Endothelial cell of coronary artery (primary cell): Measurements from ENCODE around the gene SMTNL1. TPM values are rescaled to one million over a fixed set of nuclear protein-coding genes. Genes with fewer than 3 reads are reported as not detected.

Experiments
- total RNA-seq: library from RNA; depleted of rRNA; stranded (reverse); fragments of >200 nt; gene quantifications from 2 replicates; pipeline ENCODE4 v1.2.3, GENCODE V29; 2014

The SMTNL1 gene, protein sequence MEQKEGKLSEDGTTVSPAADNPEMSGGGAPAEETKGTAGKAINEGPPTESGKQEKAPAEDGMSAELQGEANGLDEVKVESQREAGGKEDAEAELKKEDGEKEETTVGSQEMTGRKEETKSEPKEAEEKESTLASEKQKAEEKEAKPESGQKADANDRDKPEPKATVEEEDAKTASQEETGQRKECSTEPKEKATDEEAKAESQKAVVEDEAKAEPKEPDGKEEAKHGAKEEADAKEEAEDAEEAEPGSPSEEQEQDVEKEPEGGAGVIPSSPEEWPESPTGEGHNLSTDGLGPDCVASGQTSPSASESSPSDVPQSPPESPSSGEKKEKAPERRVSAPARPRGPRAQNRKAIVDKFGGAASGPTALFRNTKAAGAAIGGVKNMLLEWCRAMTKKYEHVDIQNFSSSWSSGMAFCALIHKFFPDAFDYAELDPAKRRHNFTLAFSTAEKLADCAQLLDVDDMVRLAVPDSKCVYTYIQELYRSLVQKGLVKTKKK
- total RNA-seq = not detected in 2 replicates

DNA sequence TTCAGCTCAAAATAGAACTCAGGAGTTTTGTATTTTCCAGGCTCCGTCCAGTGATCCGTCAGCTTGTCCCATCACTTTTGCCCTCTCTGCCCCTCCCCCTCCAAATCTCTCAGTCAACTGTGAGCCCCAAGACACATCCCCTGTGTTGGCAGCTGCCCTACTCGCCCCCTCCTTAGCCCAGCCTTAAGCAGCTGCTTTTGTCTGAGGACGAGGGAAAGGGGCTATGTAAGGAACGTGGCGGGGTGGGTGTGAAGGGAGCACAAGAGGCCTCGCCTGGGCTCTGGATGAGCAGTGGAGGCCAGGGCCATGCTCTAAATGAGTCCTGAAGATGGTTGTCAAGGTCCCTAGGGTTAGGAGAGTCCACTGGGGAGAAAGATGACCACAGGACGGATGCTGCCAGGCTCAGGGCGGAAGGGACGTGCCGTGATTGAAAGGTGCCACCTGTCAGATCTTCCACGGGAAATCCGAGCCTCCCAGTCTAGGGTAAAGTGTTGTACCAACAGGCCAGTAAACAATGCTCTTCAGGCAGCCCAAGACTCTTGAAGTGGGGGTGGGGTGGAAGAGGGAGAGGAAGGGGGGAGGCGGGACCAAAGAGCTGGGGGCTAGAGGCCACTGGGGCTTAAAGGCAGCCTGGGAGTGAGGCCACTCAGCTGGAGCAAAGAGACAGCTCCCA lies at the start of gene SMTNL1:
TSS of gene SMTNL1 (plus strand) at position 649 of the 673 bp plus-strand sequence. CDS start 5,048 bp downstream, outside the sequence.

DNA sequence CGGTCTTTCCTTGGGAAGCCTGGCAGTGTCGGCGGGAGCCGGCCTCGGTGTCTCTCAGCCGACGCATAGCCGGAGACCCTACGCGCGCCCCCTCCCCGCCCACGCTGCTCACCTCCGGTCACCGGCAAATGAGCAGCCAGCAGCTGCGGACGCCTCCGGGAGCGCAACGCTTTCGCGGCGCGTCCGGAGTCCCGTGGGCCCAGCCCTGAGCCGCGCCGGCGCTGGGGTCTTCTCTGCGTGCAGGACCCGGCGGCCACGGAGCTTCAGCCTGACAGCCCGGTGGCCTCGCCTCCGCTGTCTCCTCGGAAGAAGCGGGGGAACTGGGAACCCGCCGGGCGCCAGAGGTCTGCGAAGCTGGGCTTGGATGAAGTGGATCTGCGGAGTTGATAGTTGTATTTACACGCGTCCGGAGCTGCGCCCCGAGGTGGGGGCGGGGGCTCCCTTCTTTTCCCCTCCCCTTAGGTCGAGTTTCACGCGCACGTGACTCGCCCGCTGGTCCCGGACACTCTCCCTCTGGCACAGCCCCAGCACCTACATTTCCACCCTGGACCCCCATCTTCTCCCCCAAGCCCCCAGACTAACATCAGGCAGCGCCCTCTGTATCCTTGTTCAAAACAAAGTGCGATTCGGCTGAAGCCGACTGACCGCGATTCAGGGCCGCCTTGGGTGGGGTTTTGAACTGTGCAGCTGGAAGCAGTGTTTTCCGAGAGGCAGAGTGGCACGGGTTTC lies 21.9 kb upstream of the SMTNL1 start, which contains the start of gene SLC43A1:
TSS of gene SLC43A1 (minus strand) at position 371 of the 729 bp plus-strand sequence. CDS start 1,591 bp downstream, outside the sequence.

DNA sequence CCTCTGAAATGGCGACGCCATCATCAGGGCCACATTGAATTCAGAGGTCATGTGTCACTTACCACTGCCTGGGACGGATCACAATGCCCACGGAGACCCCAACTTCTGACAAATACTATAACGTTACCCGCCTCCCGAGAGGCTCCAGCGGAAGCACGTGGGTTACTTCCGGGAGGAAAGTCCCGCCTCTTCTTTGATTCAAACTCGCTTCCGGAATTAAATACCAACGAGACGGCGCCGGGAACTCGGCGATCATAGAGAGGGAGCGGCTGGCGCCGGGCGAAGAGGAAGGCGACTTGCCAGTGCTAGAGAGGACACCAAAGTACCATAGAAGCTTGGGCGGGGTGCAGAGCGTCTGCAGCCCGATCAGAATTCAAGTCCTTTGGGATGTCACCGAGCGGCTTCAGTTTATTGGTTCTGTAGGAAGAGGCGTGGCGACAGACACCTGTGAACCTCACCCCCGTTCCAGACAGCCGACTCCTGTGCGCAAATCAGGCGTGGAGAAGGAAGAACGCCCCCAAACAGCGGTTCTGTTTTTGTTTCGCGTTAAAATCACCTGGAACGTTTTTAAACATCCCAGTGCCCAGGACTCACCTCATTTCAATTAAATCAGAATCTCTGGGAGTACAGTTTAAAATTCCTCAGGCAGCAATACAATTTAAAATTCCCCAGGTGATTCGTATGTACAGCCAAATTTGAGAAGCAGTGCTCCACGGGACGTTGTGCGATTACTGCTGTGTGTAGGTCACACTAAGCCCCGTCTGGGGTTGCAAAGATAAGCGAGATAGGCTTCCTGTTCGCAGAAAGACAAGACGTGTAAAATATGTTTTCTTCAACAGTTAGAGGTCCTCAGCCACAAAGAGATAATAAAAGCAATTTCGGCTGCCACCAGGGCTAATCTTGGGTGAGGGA lies 6.5 kb upstream of the SMTNL1 start, which contains the start of gene TIMM10:
TSS of gene TIMM10 (minus strand) at position 159 of the 912 bp plus-strand sequence. CDS start 565 bp downstream, outside the sequence.

DNA sequence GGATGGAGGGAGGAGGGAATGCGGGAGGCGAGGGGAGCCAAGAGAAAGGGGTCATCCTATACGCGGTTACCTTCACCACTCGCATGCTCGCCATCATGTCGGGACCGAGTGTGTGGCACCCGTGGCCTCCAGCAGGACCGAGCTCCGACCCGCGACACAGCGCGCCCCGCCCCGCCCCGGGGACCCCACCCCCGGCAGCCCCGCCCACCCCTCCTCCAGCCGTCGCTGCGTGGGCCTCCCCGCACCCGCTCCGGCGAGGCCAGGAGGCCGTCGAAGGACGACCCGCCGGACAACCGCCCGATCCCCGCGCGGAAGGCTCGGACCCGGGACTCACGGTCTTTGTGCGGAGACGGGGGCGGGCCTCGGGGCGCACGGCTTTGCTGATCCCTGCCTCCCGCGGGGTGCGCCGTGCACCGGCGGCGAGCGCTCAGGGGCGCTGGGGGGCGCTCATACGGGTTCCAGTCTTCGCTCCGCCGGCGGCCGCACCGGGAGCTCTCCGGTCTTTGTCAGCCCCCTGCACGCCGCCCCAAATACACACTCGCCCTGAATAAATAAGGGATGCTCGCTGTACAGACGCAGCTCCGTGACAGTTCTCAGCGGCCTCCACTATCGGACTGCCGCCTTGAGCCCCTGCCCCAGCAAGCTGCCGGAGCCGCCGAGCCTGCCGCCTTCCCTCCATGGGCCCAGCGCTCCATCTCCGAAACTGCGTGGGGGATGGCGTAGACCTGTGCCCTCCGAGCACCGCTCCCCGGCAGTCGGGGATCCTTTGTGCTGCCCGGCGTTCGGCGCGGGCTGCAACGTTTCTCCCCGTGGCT lies 30.3 kb downstream of the SMTNL1 start, which contains the start of gene UBE2L6:
TSS of gene UBE2L6 (minus strand) at position 158 of the 815 bp plus-strand sequence. CDS start at position 97, 61 bp downstream.

DNA sequence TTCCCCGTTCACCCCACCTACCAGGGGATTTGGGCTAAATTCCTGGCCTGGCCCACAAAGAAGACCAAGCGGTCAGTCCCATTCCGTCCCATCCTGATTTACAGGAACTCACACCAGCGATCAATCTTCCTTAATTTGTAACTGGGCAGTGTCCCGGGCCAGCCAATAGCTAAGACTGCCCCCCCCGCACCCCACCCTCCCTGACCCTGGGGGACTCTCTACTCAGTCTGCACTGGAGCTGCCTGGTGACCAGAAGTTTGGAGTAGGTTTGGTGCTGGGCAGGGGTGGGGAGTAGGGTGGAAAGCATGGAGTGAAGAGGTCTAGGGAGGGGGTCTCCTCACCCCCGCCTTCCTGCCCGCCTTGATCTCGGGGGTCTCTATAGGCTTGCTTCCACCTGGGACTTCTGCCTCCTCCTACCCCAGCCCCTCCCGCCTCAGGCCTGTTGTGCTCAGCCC lies 60.1 kb downstream of the SMTNL1 start, which contains the start of gene SERPING1:
TSS of gene SERPING1 (plus strand) at position 225 of the 455 bp plus-strand sequence. CDS start 586 bp downstream, outside the sequence.

Other genes starting within 250 kb of the SMTNL1 start
- 68.3 and 78.1 TPM in 2 replicates for gene TNKS1BP1, start 212.6 kb upstream of the SMTNL1 start, total RNA-seq
- 95.3 and 97.3 TPM in 2 replicates for gene SSRP1, start 201.7 kb upstream of the SMTNL1 start, total RNA-seq
- not detected in 2 replicates for gene P2RX3, start 199.2 kb upstream of the SMTNL1 start, total RNA-seq
- gene PRG3, start 156.4 kb upstream of the SMTNL1 start, total RNA-seq = not detected in 2 replicates
- gene PRG2, start 146.9 kb upstream of the SMTNL1 start, total RNA-seq = 0.27 TPM in 1 of 2 replicates, not detected in the other
- gene SLC43A3, start 110.5 kb upstream of the SMTNL1 start, total RNA-seq = 30.2 and 32.1 TPM in 2 replicates
- gene RTN4RL2, start 77.1 kb upstream of the SMTNL1 start, total RNA-seq = under 0.01 TPM in 1 of 2 replicates, not detected in the other
- 10.6 and 11.7 TPM in 2 replicates for gene SLC43A1, start 21.9 kb upstream of the SMTNL1 start, total RNA-seq
- 37.5 and 109 TPM in 2 replicates for gene TIMM10, start 6.8 kb upstream of the SMTNL1 start, total RNA-seq
- 17.4 and 40.3 TPM in 2 replicates for gene UBE2L6, start 30.1 kb downstream of the SMTNL1 start, total RNA-seq
- gene SERPING1, start 60.1 kb downstream of the SMTNL1 start, total RNA-seq = 0.09 and 0.56 TPM in 2 replicates
- 0.18 and 0.28 TPM in 2 replicates for gene YPEL4, start 112.3 kb downstream of the SMTNL1 start, total RNA-seq
- 21.7 and 22.6 TPM in 2 replicates for gene CLP1, start 120.2 kb downstream of the SMTNL1 start, total RNA-seq
- 31.5 and 37.3 TPM in 2 replicates for gene ZDHHC5, start 130.5 kb downstream of the SMTNL1 start, total RNA-seq
- 13.9 and 19.1 TPM in 2 replicates for gene MED19, start 174.6 kb downstream of the SMTNL1 start, total RNA-seq
- gene TMX2, start 175.0 kb downstream of the SMTNL1 start, total RNA-seq = 52.0 and 55.1 TPM in 2 replicates
- 65.7 and 70.2 TPM in 2 replicates for gene SELENOH, start 203.9 kb downstream of the SMTNL1 start, total RNA-seq
- not detected in 2 replicates for gene BTBD18, start 214.2 kb downstream of the SMTNL1 start, total RNA-seq
- 184 and 247 TPM in 2 replicates for gene CTNND1, start 224.2 kb downstream of the SMTNL1 start, total RNA-seq